ENCODE results near the gene RMDN2. TPM values are rescaled to one million over a fixed set of nuclear protein-coding genes. Genes with fewer than 3 reads are reported as not detected.
A peak's percentile ranks its signal among the peaks of the same experiment; 100 is the strongest.
"Not testable (repeated sequence)": the region's sequence is repeated elsewhere in the genome, so short reads cannot be mapped to it uniquely, and the experiment has no call there.

Gene RMDN2
- total RNA-seq, 1 experiment from 2014 or later = 4.3 TPM

DNA sequence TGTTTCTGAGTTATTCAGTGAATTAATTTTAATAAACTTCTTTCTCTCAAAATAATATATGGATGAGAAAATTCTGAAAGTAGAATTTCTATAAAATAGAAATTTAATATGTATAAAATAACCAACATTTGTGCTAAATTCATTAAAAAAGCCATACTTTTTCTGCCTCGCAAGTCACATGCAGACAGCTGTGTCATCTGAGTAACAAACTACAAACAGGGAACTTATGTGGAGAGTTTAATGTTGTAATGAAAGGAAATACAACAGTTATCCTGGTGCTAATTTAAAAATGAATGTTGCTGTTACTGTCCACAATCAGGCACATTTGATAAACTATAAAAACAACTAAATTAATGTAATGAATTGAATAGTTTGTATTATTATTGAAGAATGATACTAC lies 22.2 kb downstream of the RMDN2 start:
- Mint-ChIP-seq H3K36me3 (ENCODE audit: insufficient read depth, unreplicated experiment) (no peaks in the 10 kb centered on the region), H3K27ac (ENCODE audit: unreplicated experiment) (no peak overlapping the region), H3K9me3 (ENCODE audit: unreplicated experiment) (no peaks in the 10 kb centered on the region), H3K27me3 (ENCODE audit: insufficient read depth, unreplicated experiment) (no peaks in the 10 kb centered on the region), H3K4me1 (ENCODE audit: low read depth, unreplicated experiment) (peaks cover 6% of the 10 kb centered on the region), H3K4me3 (ENCODE audit: unreplicated experiment) (no peak overlapping the region)
- no TSS peak for BruUV-seq (replicated peaks)
- H3K9me3 ChIP-seq = 0 out of 2 replicates have a peak, but pooled peaks cover 4% of the 10 kb centered on the region
- POLR2A ChIA-PET = no interaction called here
- intact Hi-C loops (cut with micrococcal nuclease; ENCODE audit: unreplicated experiment) = no loop called here
- no peaks in the 10 kb centered on the region for H3K4me1 ChIP-seq
- H3K36me3 ChIP-seq (ENCODE audit: control insufficient read depth, insufficient read depth, low read length) = no peaks in the 10 kb centered on the region
- DNase-seq = no peak
- TF ChIP-seq, protein P1, sequence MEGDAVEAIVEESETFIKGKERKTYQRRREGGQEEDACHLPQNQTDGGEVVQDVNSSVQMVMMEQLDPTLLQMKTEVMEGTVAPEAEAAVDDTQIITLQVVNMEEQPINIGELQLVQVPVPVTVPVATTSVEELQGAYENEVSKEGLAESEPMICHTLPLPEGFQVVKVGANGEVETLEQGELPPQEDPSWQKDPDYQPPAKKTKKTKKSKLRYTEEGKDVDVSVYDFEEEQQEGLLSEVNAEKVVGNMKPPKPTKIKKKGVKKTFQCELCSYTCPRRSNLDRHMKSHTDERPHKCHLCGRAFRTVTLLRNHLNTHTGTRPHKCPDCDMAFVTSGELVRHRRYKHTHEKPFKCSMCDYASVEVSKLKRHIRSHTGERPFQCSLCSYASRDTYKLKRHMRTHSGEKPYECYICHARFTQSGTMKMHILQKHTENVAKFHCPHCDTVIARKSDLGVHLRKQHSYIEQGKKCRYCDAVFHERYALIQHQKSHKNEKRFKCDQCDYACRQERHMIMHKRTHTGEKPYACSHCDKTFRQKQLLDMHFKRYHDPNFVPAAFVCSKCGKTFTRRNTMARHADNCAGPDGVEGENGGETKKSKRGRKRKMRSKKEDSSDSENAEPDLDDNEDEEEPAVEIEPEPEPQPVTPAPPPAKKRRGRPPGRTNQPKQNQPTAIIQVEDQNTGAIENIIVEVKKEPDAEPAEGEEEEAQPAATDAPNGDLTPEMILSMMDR (IDR thresholded peaks at IDR 0.05; ENCODE audit: insufficient read depth in 1 of 2, low read depth in 1 of 2, low read length in 1 of 2, severe bottlenecking in 1 of 2, unreplicated experiment in 1 of 2) = no peak
- H3K27me3 ChIP-seq (replicated peaks; ENCODE audit: control insufficient read depth, insufficient read depth, low read length) = no peaks in the 10 kb centered on the region
- CTCF ChIA-PET = no interaction called here
- no peak overlapping the region for H3K4me3 ChIP-seq (ENCODE audit: low read depth, low read length)

DNA sequence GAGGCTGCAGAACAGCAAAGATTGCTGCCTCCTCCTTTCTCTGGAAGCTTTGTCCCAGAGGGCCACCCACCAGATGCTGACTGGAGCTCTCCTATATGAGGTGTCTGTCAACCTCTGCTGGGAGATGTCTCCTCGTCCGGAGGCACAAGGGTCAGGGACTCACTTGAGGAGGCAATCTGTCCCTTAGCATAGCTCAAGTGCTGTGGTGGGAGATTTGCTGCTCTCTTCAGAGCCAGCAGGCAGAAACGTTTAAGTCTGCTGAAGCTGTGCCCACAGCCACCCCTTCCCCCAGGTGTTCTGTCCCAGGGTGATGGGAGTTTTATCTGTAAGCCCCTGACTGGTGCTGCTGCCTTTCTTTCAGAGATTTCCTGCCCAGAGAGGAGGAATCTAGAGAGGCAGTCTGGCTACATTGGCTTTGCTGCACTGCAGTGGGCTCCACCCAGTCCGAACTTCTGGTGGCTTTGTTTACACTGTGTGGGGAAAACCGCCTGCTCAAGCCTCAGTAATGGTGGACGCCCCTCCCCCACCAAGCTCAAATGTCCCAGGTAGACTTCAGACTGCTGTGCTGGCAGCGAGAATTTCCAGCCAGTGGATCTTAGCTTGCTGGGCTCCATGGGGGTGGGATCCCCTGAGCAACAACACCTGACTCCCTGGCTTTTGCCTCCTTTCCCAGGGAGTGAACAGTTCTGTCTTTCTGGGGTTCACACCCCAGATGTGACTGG lies 37.1 kb downstream of the RMDN2 start:
- POLR2A ChIA-PET; H3K4me1 Mint-ChIP-seq (ENCODE audit: low read depth, unreplicated experiment); H3K27me3 Mint-ChIP-seq (ENCODE audit: insufficient read depth, unreplicated experiment); intact Hi-C loops (cut with micrococcal nuclease; ENCODE audit: unreplicated experiment); H3K4me3 ChIP-seq (ENCODE audit: low read depth, low read length); H3K36me3 Mint-ChIP-seq (ENCODE audit: insufficient read depth, unreplicated experiment); H3K36me3 ChIP-seq (ENCODE audit: control insufficient read depth, insufficient read depth, low read length); BruUV-seq (replicated peaks); H3K27ac Mint-ChIP-seq (ENCODE audit: unreplicated experiment); H3K9me3 ChIP-seq; H3K27me3 ChIP-seq (replicated peaks; ENCODE audit: control insufficient read depth, insufficient read depth, low read length): not testable (repeated sequence)
- Mint-ChIP-seq H3K9me3 (ENCODE audit: unreplicated experiment) (peaks cover 41% of the 10 kb centered on the region), H3K4me3 (ENCODE audit: unreplicated experiment) (peak overlapping the region; percentile 40)
- peak; percentile 64 to 76 for DNase-seq
- CTCF ChIA-PET = interaction anchor here (0.6 to 0.7 kb wide), 4 partner anchors 60 to 312 kb away, joined by 3 to 8 read pairs (median 4); no protein-coding TSS in a partner anchor
- peaks cover 13% of the 10 kb centered on the region; the same call in 1 of the 2 replicates for H3K4me1 ChIP-seq

DNA sequence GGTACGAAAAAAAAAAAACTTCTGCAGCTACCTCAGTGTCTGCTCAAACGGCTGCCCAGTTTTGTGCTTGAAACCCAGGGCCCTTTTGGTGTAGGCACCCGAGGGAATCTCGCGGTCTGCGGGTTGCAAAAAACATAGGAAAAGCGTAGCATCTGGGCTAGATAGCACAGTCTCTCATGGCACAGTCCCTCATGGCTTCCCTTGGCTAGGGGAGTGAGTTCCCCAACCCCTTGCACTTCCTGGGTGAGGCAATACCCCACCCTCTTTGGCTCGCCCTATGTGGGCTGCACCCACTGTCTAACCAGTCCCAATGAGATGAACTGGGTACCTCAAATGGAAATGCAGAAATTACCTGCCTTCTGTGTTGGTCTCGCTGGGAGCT lies 37.6 kb downstream of the RMDN2 start:
- BruUV-seq (replicated peaks); H3K27ac Mint-ChIP-seq (ENCODE audit: unreplicated experiment); H3K36me3 Mint-ChIP-seq (ENCODE audit: insufficient read depth, unreplicated experiment); H3K9me3 ChIP-seq; H3K27me3 Mint-ChIP-seq (ENCODE audit: insufficient read depth, unreplicated experiment); DNase-seq; POLR2A ChIA-PET; H3K36me3 ChIP-seq (ENCODE audit: control insufficient read depth, insufficient read depth, low read length); H3K27me3 ChIP-seq (replicated peaks; ENCODE audit: control insufficient read depth, insufficient read depth, low read length); H3K4me1 Mint-ChIP-seq (ENCODE audit: low read depth, unreplicated experiment); H3K4me3 ChIP-seq (ENCODE audit: low read depth, low read length); intact Hi-C loops (cut with micrococcal nuclease; ENCODE audit: unreplicated experiment): not testable (repeated sequence)
- peaks cover 13% of the 10 kb centered on the region; the same call in 1 of the 2 replicates for H3K4me1 ChIP-seq
- Mint-ChIP-seq H3K4me3 (ENCODE audit: unreplicated experiment) (peak overlapping the region; percentile 40), H3K9me3 (ENCODE audit: unreplicated experiment) (peaks cover 41% of the 10 kb centered on the region)
- CTCF ChIA-PET = interaction anchor here (0.6 to 0.7 kb wide), 3 partner anchors 60 to 158 kb away, joined by 3 to 8 read pairs (median 3); no protein-coding TSS in a partner anchor

DNA sequence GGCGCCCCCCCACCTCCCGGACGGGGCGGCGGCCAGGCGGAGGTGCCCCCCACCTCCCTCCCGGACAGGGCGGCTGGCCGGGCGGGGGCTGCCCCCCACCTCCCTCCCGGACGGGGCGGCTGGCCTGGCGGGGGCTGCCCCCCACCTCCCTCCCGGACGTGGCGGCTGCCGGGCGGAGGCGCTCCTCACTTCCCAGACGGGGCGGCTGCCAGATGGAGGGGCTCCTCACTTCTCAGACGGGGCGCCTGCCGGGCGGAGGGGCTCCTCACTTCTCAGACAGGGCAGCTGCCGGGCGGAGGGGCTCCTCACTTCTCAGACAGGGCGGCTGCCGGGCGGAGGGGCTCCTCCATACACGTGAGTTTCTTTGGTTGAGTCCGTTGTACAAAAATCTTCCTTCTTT lies 38.8 kb downstream of the RMDN2 start:
- BruUV-seq (replicated peaks); H3K4me3 ChIP-seq (ENCODE audit: low read depth, low read length); H3K27ac Mint-ChIP-seq (ENCODE audit: unreplicated experiment); H3K9me3 ChIP-seq; H3K4me1 Mint-ChIP-seq (ENCODE audit: low read depth, unreplicated experiment); DNase-seq; H3K27me3 Mint-ChIP-seq (ENCODE audit: insufficient read depth, unreplicated experiment); H3K36me3 ChIP-seq (ENCODE audit: control insufficient read depth, insufficient read depth, low read length); H3K27me3 ChIP-seq (replicated peaks; ENCODE audit: control insufficient read depth, insufficient read depth, low read length); POLR2A ChIA-PET; H3K4me3 Mint-ChIP-seq (ENCODE audit: unreplicated experiment); intact Hi-C loops (cut with micrococcal nuclease; ENCODE audit: unreplicated experiment); H3K36me3 Mint-ChIP-seq (ENCODE audit: insufficient read depth, unreplicated experiment): not testable (repeated sequence)
- peaks cover 13% of the 10 kb centered on the region; the same call in 1 of the 2 replicates for H3K4me1 ChIP-seq
- peaks cover 41% of the 10 kb centered on the region for H3K9me3 Mint-ChIP-seq (ENCODE audit: unreplicated experiment)
- CTCF ChIA-PET = interaction anchor here (0.6 kb wide), 1 partner anchor 291 kb away, joined by 3 read pairs; no protein-coding TSS in a partner anchor

All from Caco-2 (cell line).